Heart left ventricle (tissue), 16 donors: ENCODE results near the gene CHST2. TPM values are rescaled to one million over a fixed set of nuclear protein-coding genes. Genes with fewer than 3 reads are reported as not detected.
A peak's percentile ranks its signal among the peaks of the same experiment; 100 is the strongest.

Experiments used
- ATAC-seq, 4 donors: fragments of 200-7000 bp; cut with Tn5 transposase; one replicate each; pipeline ENCODE4 v1.9.1; 2020 to 2022; ENCODE audit warnings: moderate library complexity in 4 of 4, mild to moderate bottlenecking in 3 of 4, moderate number of reproducible peaks in 1 of 4
- DNase-seq, 5 donors: peaks; one replicate each; pipeline ENCODE4 v3.0.0-alpha.2; 2020
- H3K27ac ChIP-seq, 12 donors: fragments of 200-600 bp; sonication (generic) in 4 of 12; one replicate each; pipeline versions ENCODE4 v1.5.0 to v1.8.0; 2016 to 2022; ENCODE audit warnings: mild to moderate bottlenecking in 2 of 12
- H3K27me3 ChIP-seq, 9 donors: fragments of 200-600 bp; sonication (generic) in 2 of 9; one replicate each; pipeline versions ENCODE4 v1.5.1 to v1.8.0; 2016 to 2022; ENCODE audit warnings: mild to moderate bottlenecking in 3 of 9
- H3K36me3 ChIP-seq, 9 donors: fragments of 200-600 bp; sonication (generic) in 2 of 9; one replicate each; pipeline versions ENCODE4 v1.5.0 to v1.8.0; 2018 to 2022; ENCODE audit warnings: mild to moderate bottlenecking in 2 of 9
- H3K4me1 ChIP-seq, 12 donors: fragments of 200-600 bp; sonication (generic) in 4 of 12; one replicate each; pipeline versions ENCODE4 v1.5.0 to v1.8.0; 2016 to 2022; ENCODE audit warnings: mild to moderate bottlenecking in 3 of 12
- H3K4me3 ChIP-seq, 12 donors: fragments of 200-600 bp; sonication (generic) in 4 of 12; one replicate each; pipeline versions ENCODE4 v1.5.0 to v1.8.0; 2017 to 2022; ENCODE audit warnings: mild to moderate bottlenecking in 9 of 12, moderate library complexity in 4 of 12
- H3K9me3 ChIP-seq, 12 donors: fragments of 200-600 bp; sonication (generic) in 4 of 12; one replicate each; pipeline versions ENCODE4 v1.5.0 to v1.8.0; 2016 to 2022; ENCODE audit warnings: mild to moderate bottlenecking in 1 of 12
- CTCF ChIP-seq, 12 donors: fragments of 200-600 bp; sonication (generic) in 4 of 12; IDR thresholded peaks; one replicate each; pipeline versions ENCODE4 v1.5.0 to v1.8.0; 2018 to 2022; ENCODE audit warnings: antibody characterized with exemption in 12 of 12, mild to moderate bottlenecking in 5 of 12
- POLR2A ChIP-seq, 2 donors: fragments of 450-650 bp; IDR thresholded peaks; one replicate each; pipeline ENCODE4 v1.6.1; 2017; ENCODE audit warnings: antibody characterized with exemption in 2 of 2, mild to moderate bottlenecking in 2 of 2, moderate library complexity in 2 of 2
- WGBS, 4 donors: extraction: QIAGEN DNeasy Blood & Tissue Kit in 2 of 4; methylation state at CpG; one replicate each; pipeline versions ENCODE4 v1.1.5 to v1.1.7; 2013 to 2018; 5-methylcytosine and 5-hydroxymethylcytosine counted together
- intact Hi-C, 10 donors: fragments of 100-400 bp; cut with DNase I; formaldehyde crosslinking; loops; one replicate each; pipeline versions ENCODE4 v1.11.1 to v1.14.2; 2022
- polyA plus RNA-seq, 2 donors: library from polyadenylated mRNA; stranded (reverse); fragments of 200-250 nt; gene quantifications; one replicate each; pipeline ENCODE4 v1.2.3, GENCODE V29; 2013
- total RNA-seq, 9 donors: library from RNA; depleted of rRNA in 2 of 9; stranded (reverse); fragments of >200 nt in 2 of 9; fragmentation: NEBNext Ultra II Directional in 3 of 9; extraction: Animal tissue kit (Norgen Biotek cat#: 25700) in 3 of 9; gene quantifications; one replicate each; pipeline versions ENCODE4 v1.1.0 to v1.2.4, GENCODE V29; 2016 to 2023
- donor health status: ischemic (EF 13 %, LVEDD 7.1; RV severe dilation, severe dysfunction).
- donor health status: healthy with polysubstance abuse.
- donor health status: DM: no; HTN: yes; CAD: no.
- donor health status: DM: no; HTN: no; CAD: no.
- donor health status: ischemic (EF 25% LVEDD 6.9; RV normal size, moderate dysfunction).
- donor health status: ischemic (EF 25% LVEDD 5.7; RV mildly dilated, moderate dysfunction).
- donor health status: healthy.
- donor health status: DM: yes; HTN: yes; CAD: no.
- donor health status: ischemic (EF 35%, LVEDD 5.7; RV mildly dilated, moderate dysfunction).
- donor health status: nonischemic (EF 11% LVEDD 7.7; RV severe dilation, severe dysfunction).
- donor health status: DM: yes; HTN: yes; CAD: no.
- donor health status: PGD.
- donor health status: ischemic (EF 29% LVEDD 5.4; RV normal size, mild dysfunction).
- donor health status: nonischemic (EF 23%, LVEDD 6.1; RV moderate dilation, normal function).

Gene CHST2
- total and polyA plus RNA-seq, 11 donors: 0.84 to 8.7 (median 2.4) TPM

- intact Hi-C loops: loop anchor here in 1 of 10 donors (10.0 kb wide), 1 partner anchor 172 kb away; no protein-coding TSS in a partner anchor
- no peak for ATAC-seq
- no peaks in the 10 kb centered on the region for H3K27me3 ChIP-seq
- H3K4me3 ChIP-seq: no peak overlapping the region
- H3K9me3 ChIP-seq: no peaks in the 10 kb centered on the region
- no peak overlapping the region for H3K27ac ChIP-seq
- no peak for TF ChIP-seq POLR2A (IDR thresholded peaks at IDR 0.05)
- TF ChIP-seq CTCF (IDR thresholded peaks at IDR 0.05): no peak
- WGBS, 4 donors: 86 to 89% (median 88%) methylated on average over 3 of the region's 3 CpGs
- DNase-seq: no peak
- H3K36me3 ChIP-seq: no peaks in the 10 kb centered on the region
- H3K4me1 ChIP-seq: peaks cover 0 to 20% (median 0%) of the 10 kb centered on the region in 12 donors
Observed at GRCh38 chr3:143132246-143132980, 12.8 kb downstream of the CHST2 start.

- WGBS, 4 donors: 75 to 87% (median 78%) methylated on average over 1 of the region's 1 CpG
- ATAC-seq (no peak), DNase-seq (no peak)
- no peaks in the 10 kb centered on the region for H3K36me3 ChIP-seq
- H3K4me3 ChIP-seq: no peak overlapping the region
- H3K27me3 ChIP-seq: no peaks in the 10 kb centered on the region
- no peaks in the 10 kb centered on the region for H3K9me3 ChIP-seq
- intact Hi-C loops: loop anchor here in 1 of 10 donors (10.0 kb wide), 1 partner anchor 170 kb away; no protein-coding TSS in a partner anchor
- H3K27ac ChIP-seq: no peak overlapping the region
- TF ChIP-seq CTCF (IDR thresholded peaks at IDR 0.05) (no peak), POLR2A (IDR thresholded peaks at IDR 0.05) (no peak)
- H3K4me1 ChIP-seq: peaks cover 0 to 20% (median 2%) of the 10 kb centered on the region in 12 donors
Observed at GRCh38 chr3:143134471-143134870, 14.9 kb downstream of the CHST2 start.

- H3K4me1 ChIP-seq: peaks cover 0 to 20% (median 4%) of the 10 kb centered on the region in 12 donors
- intact Hi-C loops: loop anchor here in 2 of 10 donors (5.0 to 10.0 kb wide), 2 partner anchors 170 to 307 kb away; no protein-coding TSS in a partner anchor
- no peaks in the 10 kb centered on the region for H3K27me3 ChIP-seq
- H3K4me3 ChIP-seq: no peak overlapping the region
- peak in 3 of 4 donors; percentile 48 to 65 (median 54) for ATAC-seq
- H3K9me3 ChIP-seq: no peaks in the 10 kb centered on the region
- H3K36me3 ChIP-seq: no peaks in the 10 kb centered on the region
- 58 to 66% (median 61%) methylated on average over 2 of the region's 2 CpGs for WGBS, 4 donors
- no peak for DNase-seq
- peak overlapping the region in 1 of 12 donors; percentile 12 for H3K27ac ChIP-seq
- TF ChIP-seq CTCF (IDR thresholded peaks at IDR 0.05): no peak
- no peak for TF ChIP-seq POLR2A (IDR thresholded peaks at IDR 0.05)
Observed at GRCh38 chr3:143135150-143135549, 15.6 kb downstream of the CHST2 start.

- no peak for ATAC-seq
- no peaks in the 10 kb centered on the region for H3K27me3 ChIP-seq
- H3K36me3 ChIP-seq: no peaks in the 10 kb centered on the region
- H3K9me3 ChIP-seq: peaks cover 0 to 6% (median 0%) of the 10 kb centered on the region in 12 donors
- intact Hi-C loops: loop anchor here in 2 of 10 donors (5.0 to 10.0 kb wide), 2 partner anchors 167 to 305 kb away; no protein-coding TSS in a partner anchor
- no peak overlapping the region for H3K4me3 ChIP-seq
- peaks cover 0 to 20% (median 4%) of the 10 kb centered on the region in 12 donors for H3K4me1 ChIP-seq
- H3K27ac ChIP-seq: no peak overlapping the region
- 27 to 74% (median 59%) methylated on average over 2 of the region's 2 CpGs for WGBS, 4 donors
- no peak for DNase-seq
- TF ChIP-seq CTCF (IDR thresholded peaks at IDR 0.05): no peak
- TF ChIP-seq POLR2A (IDR thresholded peaks at IDR 0.05): no peak
Observed at GRCh38 chr3:143137435-143138036, 18.0 kb downstream of the CHST2 start.
